K562 (cell line): ENCODE measurements around the gene ADD3. TPM values are rescaled to one million over a fixed set of nuclear protein-coding genes. Genes with fewer than 3 reads are reported as not detected.

Source experiments
- ATAC-seq: fragments of 200-7000 bp; cut with Tn5 transposase; 3 replicates; pipeline ENCODE4 v1.9.1; 2020; ENCODE audit warnings: moderate library complexity
- BruUV-seq: library from RNA; stranded (reverse); fragments of 400-500 nt; replicated peaks from 2 replicates; lab custom pipeline; 2021; lab: Mats Ljungman, UMichigan
- CTCF ChIA-PET: fragments of 300-600 bp; formaldehyde crosslinking; extraction: SDS; loops from one replicate; lab custom pipeline; 2021; ENCODE audit warnings: low intra/inter-chr PET ratio; lab: Yijun Ruan, JAX
- POLR2A ChIA-PET: fragments of 300-600, 350-650 bp; sonication (Branson Sonifier 250); formaldehyde crosslinking; extraction: SDS; loops from one replicate; lab custom pipeline; 2021; ENCODE audit warnings: antibody characterized with exemption, inconsistent platforms; lab: Yijun Ruan, JAX
- DNase-seq, 4 experiments: peaks; one replicate each; pipeline versions ENCODE4 v3.0.0 to v3.0.0-alpha.2; 2011 to 2018; ENCODE audit warnings: low spot score in 3 of 4, mixed read lengths in 3 of 4; ENCODE audit errors: extremely low read depth in 1 of 4
- FAIRE-seq: peaks from 2 replicates; lab custom pipeline; 2011; peaks lifted over from hg19 to GRCh38; lab: Jason Lieb, UNC
- H2AFZ ChIP-seq: 2 replicates; pipeline ENCODE4 v1.6.0; 2011; ENCODE audit warnings: low read depth, low read length, control low read depth, inconsistent platforms
- H3K27ac ChIP-seq: fragments of 200-600 bp; 3 replicates; pipeline ENCODE4 v1.8.0; 2011; ENCODE audit warnings: low read depth, mild to moderate bottlenecking, control low read depth, inconsistent platforms, low read length, moderate library complexity, mixed read lengths; ENCODE audit errors: extremely low read depth
- H3K27me3 ChIP-seq, 2 experiments: fragments of 300-600 bp in 1 of 2; 2 replicates in 1 of 2; 3 replicates in 1 of 2; pipeline versions ENCODE4 v1.6.0 to v1.8.0; 2011; ENCODE audit warnings: inconsistent platforms in 2 of 2, low read length in 2 of 2, mild to moderate bottlenecking in 1 of 2, mixed read lengths in 1 of 2, moderate library complexity in 1 of 2; ENCODE audit not compliant: control insufficient read depth in 2 of 2, insufficient read depth in 2 of 2
- H3K36me3 ChIP-seq: fragments of 300-600 bp; 3 replicates; pipeline ENCODE4 v1.8.0; 2011; ENCODE audit warnings: mild to moderate bottlenecking, low read length, inconsistent platforms; ENCODE audit not compliant: control insufficient read depth, insufficient read depth
- H3K4me1 ChIP-seq, 2 experiments: fragments of 200-600 bp in 1 of 2; replicated peaks in 1 of 2; 2 replicates in 1 of 2; 3 replicates in 1 of 2; pipeline versions ENCODE4 v1.5.1 to v1.8.0; 2011; ENCODE audit warnings: inconsistent platforms in 2 of 2, low read length in 2 of 2, mild to moderate bottlenecking in 1 of 2, mixed read lengths in 1 of 2, moderate library complexity in 1 of 2; ENCODE audit not compliant: control insufficient read depth in 2 of 2, insufficient read depth in 2 of 2
- H3K4me2 ChIP-seq: 2 replicates; pipeline ENCODE4 v1.6.1; 2011; ENCODE audit warnings: low read length, control low read depth, inconsistent platforms, mixed read lengths; ENCODE audit not compliant: insufficient read depth
- H3K4me3 ChIP-seq: fragments of 200-600 bp; sonication (generic), shearing (Covaris generic); 2 replicates; pipeline ENCODE4 v1.5.1; 2016; ENCODE audit warnings: control low read depth, inconsistent platforms
- H3K79me2 ChIP-seq: fragments of 200-600 bp; 3 replicates; pipeline ENCODE4 v1.8.0; 2011; ENCODE audit warnings: low read length, inconsistent platforms; ENCODE audit not compliant: control insufficient read depth, insufficient read depth
- H3K9ac ChIP-seq, 2 experiments: 2 replicates each; pipeline versions ENCODE4 v1.6.0 to v1.6.1; 2011; ENCODE audit warnings: low read depth in 2 of 2, low read length in 2 of 2, control low read depth in 1 of 2, inconsistent platforms in 1 of 2, mild to moderate bottlenecking in 1 of 2, mixed read lengths in 1 of 2; ENCODE audit not compliant: insufficient read depth in 1 of 2
- H3K9me1 ChIP-seq: one replicate; pipeline ENCODE4 v1.6.0; 2011; ENCODE audit warnings: inconsistent platforms, mild to moderate bottlenecking, low read length, moderate library complexity; ENCODE audit not compliant: control insufficient read depth, insufficient read depth
- H3K9me3 ChIP-seq: replicated peaks from 2 replicates; pipeline ENCODE4 v1.5.1; 2011; ENCODE audit warnings: low read depth, low read length, inconsistent platforms; ENCODE audit not compliant: control insufficient read depth, insufficient read depth
- H4K20me1 ChIP-seq: replicated peaks from 2 replicates; pipeline ENCODE4 v1.6.1; 2011; ENCODE audit warnings: low read length, inconsistent platforms, mixed read lengths; ENCODE audit not compliant: control insufficient read depth, insufficient read depth
- HMGN3 ChIP-seq: IDR thresholded peaks from 2 replicates; pipeline ENCODE4 v1.6.1; 2011; ENCODE audit warnings: borderline replicate concordance, low read depth, mild to moderate bottlenecking, mixed read lengths, low read length; ENCODE audit not compliant: insufficient read length; ENCODE audit errors: extremely low read depth
- NR2C2 ChIP-seq, 2 experiments: fragments of 200-800 bp in 1 of 2; sonication (Bioruptor generic) in 1 of 2; sonication (generic) in 1 of 2; formaldehyde crosslinking in 1 of 2; IDR thresholded peaks; 2 replicates each; pipeline versions ENCODE4 v1.6.1 to v1.8.0; 2016 to 2022; ENCODE audit warnings: mild to moderate bottlenecking in 1 of 2, missing compliant biosample characterization in 1 of 2, missing genetic modification characterization in 1 of 2, missing genetic modification reagents in 1 of 2
- RBFOX2 ChIP-seq: fragments of 200-400 bp; formaldehyde crosslinking; IDR thresholded peaks from 2 replicates; pipeline ENCODE4 v1.6.1; 2017; ENCODE audit warnings: low read depth, mild to moderate bottlenecking, low read length, moderate library complexity
- TEAD1 ChIP-seq, 2 experiments: fragments of 450-650 bp in 1 of 2; sonication (generic) in 1 of 2; formaldehyde crosslinking; IDR thresholded peaks; 2 replicates each; pipeline versions ENCODE4 v1.4.0 to v1.8.0; 2020 to 2022; ENCODE audit warnings: mild to moderate bottlenecking in 2 of 2, missing genetic modification reagents in 1 of 2
- ZNF184 ChIP-seq: sonication (generic); formaldehyde crosslinking; IDR thresholded peaks from 2 replicates; pipeline ENCODE4 v1.5.0; 2020; ENCODE audit warnings: missing genetic modification reagents
- ZNF212 ChIP-seq: fragments of 450-650 bp; formaldehyde crosslinking; IDR thresholded peaks from 2 replicates; pipeline ENCODE4 v1.4.0; 2020; ENCODE audit warnings: mild to moderate bottlenecking
- WGBS: fragments of 100-300 bp; shearing (Covaris generic); methylation state at CpG from one replicate; pipeline ENCODE4 v1.1.6; 2016; ENCODE audit warnings: low coverage, mixed read lengths; ENCODE audit not compliant: insufficient coverage; ENCODE audit errors: missing lambda C conversion rate; 5-methylcytosine and 5-hydroxymethylcytosine counted together
- in situ Hi-C: fragments of 300-500 bp; cut with MboI; formaldehyde crosslinking; loops from 4 replicates; pipeline ENCODE4 v1.15.0; 2018; ENCODE audit warnings: inconsistent platforms, mixed read lengths
- intact Hi-C: fragments of 100-400 bp; cut with micrococcal nuclease; formaldehyde crosslinking; loops from 2 replicates; pipeline ENCODE4 v1.14.2; 2022
- polyA plus RNA-seq, 8 experiments: library from polyadenylated mRNA; depleted of rRNA in 4 of 8; stranded (reverse) in 5 of 8; unstranded in 3 of 8; fragments of >200 nt; fragmentation: Nextera tagmentation in 2 of 8; fragmentation: Illumina TruSeq in 1 of 8; extraction: Ambion mirVana in 2 of 8; extraction: Trizol in 1 of 8; gene quantifications; 2 replicates each; pipeline versions ENCODE4 v1.2.1 to v1.2.3, GENCODE V29; 2011 to 2014; ENCODE audit warnings: inconsistent platforms in 1 of 8, missing spikeins in 1 of 8
- total RNA-seq, 7 experiments: library from RNA; depleted of rRNA in 6 of 7; stranded (reverse); fragments of >200 nt in 6 of 7; fragmentation: Illumina TruSeq in 2 of 7; extraction: Trizol in 2 of 7; gene quantifications; 2 replicates each; pipeline versions ENCODE4 v1.2.1 to v1.2.3, GENCODE V29; 2011 to 2021; ENCODE audit warnings: low replicate concordance in 1 of 7
- TF ChIP-seq, protein P1 (sequence below): IDR thresholded peaks from 2 replicates; pipeline ENCODE4 v1.6.1; 2011; ENCODE audit warnings: borderline replicate concordance, low read depth, mild to moderate bottlenecking, moderate library complexity, low read length; ENCODE audit not compliant: insufficient read depth, poor library complexity, severe bottlenecking
- TF ChIP-seq, protein P2 (sequence below), 2 experiments: fragments of 450-650 bp in 1 of 2; sonication (generic) in 1 of 2; formaldehyde crosslinking in 1 of 2; IDR thresholded peaks; 2 replicates each; pipeline versions ENCODE4 v1.7.1 to v1.9.0; 2016 to 2022; ENCODE audit warnings: inconsistent platforms in 1 of 2, mild to moderate bottlenecking in 1 of 2, missing genetic modification reagents in 1 of 2
- TF ChIP-seq, protein P3 (sequence below): fragments of 250-450 bp; sonication (Bioruptor Pico); IDR thresholded peaks from 2 replicates; pipeline ENCODE4 v1.6.1; 2021; ENCODE audit warnings: mild to moderate bottlenecking

ADD3 gene
- total and polyA plus RNA-seq, 9 of the 15 experiments (the other 6 are each of a cell fraction or from before 2014, with no cell fraction given): 13.2 to 125 (median 31.7) TPM

DNA sequence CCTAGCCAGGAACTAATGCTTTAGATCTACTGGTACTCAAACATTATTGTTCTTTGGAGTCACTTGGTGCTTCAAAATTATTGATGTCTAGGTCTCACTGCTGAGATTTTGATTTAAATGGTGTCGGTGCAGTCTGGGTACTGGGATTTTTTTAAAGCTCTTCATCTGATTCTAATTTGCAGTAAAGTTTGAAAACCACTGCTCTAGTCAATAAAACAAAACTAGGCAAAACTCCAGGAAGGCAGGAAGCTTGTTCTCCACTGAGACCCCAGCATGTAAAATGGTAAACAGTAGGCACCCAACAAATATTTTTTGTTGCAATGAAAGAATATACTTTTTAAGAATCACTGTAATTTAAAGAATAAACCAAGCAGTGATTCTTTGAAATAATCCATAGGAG, 49.7 kb downstream of the ADD3 start:
- Histone ChIP-seq H3K4me3 (no peak overlapping the region), H3K9me1 (no peaks in the 10 kb centered on the region), H3K9me3 (no peaks in the 10 kb centered on the region), H2AFZ (no peak overlapping the region), H3K79me2 (peaks cover 14% of the 10 kb centered on the region; the same call in 2 of the 3 replicates), H3K9ac (no peak overlapping the region), H3K4me1 (no peaks in the 10 kb centered on the region; a peak in 3 of 5 replicates), H3K36me3 (no peaks in the 10 kb centered on the region), H3K27me3 (no peaks in the 10 kb centered on the region), H3K4me2 (no peak overlapping the region), H3K27ac (no peak overlapping the region), H4K20me1 (0 out of 2 replicates have a peak, but pooled peaks cover 3% of the 10 kb centered on the region)
- in situ Hi-C loops: no loop called here
- DNase-seq (no peak), FAIRE-seq (no peak), ATAC-seq (no peak)
- no TSS peak for BruUV-seq
- 67% methylated on average over 1 of the region's 1 CpG for WGBS
- CTCF ChIA-PET: no interaction called here
- intact Hi-C loops: no loop called here
- POLR2A ChIA-PET: interaction anchor here (1.0 to 1.3 kb wide), 2 partner anchors 10 to 11 kb away, joined by 3 to 6 read pairs; no protein-coding TSS in a partner anchor
- TF ChIP-seq, protein P1, sequence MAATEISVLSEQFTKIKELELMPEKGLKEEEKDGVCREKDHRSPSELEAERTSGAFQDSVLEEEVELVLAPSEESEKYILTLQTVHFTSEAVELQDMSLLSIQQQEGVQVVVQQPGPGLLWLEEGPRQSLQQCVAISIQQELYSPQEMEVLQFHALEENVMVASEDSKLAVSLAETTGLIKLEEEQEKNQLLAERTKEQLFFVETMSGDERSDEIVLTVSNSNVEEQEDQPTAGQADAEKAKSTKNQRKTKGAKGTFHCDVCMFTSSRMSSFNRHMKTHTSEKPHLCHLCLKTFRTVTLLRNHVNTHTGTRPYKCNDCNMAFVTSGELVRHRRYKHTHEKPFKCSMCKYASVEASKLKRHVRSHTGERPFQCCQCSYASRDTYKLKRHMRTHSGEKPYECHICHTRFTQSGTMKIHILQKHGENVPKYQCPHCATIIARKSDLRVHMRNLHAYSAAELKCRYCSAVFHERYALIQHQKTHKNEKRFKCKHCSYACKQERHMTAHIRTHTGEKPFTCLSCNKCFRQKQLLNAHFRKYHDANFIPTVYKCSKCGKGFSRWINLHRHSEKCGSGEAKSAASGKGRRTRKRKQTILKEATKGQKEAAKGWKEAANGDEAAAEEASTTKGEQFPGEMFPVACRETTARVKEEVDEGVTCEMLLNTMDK: no peak
- TF ChIP-seq RBFOX2: no peak
- TF ChIP-seq, protein P2, sequence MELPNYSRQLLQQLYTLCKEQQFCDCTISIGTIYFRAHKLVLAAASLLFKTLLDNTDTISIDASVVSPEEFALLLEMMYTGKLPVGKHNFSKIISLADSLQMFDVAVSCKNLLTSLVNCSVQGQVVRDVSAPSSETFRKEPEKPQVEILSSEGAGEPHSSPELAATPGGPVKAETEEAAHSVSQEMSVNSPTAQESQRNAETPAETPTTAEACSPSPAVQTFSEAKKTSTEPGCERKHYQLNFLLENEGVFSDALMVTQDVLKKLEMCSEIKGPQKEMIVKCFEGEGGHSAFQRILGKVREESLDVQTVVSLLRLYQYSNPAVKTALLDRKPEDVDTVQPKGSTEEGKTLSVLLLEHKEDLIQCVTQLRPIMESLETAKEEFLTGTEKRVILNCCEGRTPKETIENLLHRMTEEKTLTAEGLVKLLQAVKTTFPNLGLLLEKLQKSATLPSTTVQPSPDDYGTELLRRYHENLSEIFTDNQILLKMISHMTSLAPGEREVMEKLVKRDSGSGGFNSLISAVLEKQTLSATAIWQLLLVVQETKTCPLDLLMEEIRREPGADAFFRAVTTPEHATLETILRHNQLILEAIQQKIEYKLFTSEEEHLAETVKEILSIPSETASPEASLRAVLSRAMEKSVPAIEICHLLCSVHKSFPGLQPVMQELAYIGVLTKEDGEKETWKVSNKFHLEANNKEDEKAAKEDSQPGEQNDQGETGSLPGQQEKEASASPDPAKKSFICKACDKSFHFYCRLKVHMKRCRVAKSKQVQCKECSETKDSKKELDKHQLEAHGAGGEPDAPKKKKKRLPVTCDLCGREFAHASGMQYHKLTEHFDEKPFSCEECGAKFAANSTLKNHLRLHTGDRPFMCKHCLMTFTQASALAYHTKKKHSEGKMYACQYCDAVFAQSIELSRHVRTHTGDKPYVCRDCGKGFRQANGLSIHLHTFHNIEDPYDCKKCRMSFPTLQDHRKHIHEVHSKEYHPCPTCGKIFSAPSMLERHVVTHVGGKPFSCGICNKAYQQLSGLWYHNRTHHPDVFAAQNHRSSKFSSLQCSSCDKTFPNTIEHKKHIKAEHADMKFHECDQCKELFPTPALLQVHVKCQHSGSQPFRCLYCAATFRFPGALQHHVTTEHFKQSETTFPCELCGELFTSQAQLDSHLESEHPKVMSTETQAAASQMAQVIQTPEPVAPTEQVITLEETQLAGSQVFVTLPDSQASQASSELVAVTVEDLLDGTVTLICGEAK (IDR thresholded peaks at IDR 0.05): no peak
- TF ChIP-seq, protein P2 (CRISPR knock-in tag; IDR thresholded peaks at IDR 0.05): no peak
- no peak for TF ChIP-seq ZNF212
- no peak for TF ChIP-seq NR2C2 (CRISPR knock-in tag; IDR thresholded peaks at IDR 0.05)
- no peak for TF ChIP-seq NR2C2 (tag; IDR thresholded peaks at IDR 0.05)
- no peak for TF ChIP-seq ZNF184 (CRISPR knock-in tag)
- no peak for TF ChIP-seq TEAD1 (CRISPR knock-in tag; IDR thresholded peaks at IDR 0.05)
- no peak for TF ChIP-seq HMGN3
- TF ChIP-seq, protein P3, sequence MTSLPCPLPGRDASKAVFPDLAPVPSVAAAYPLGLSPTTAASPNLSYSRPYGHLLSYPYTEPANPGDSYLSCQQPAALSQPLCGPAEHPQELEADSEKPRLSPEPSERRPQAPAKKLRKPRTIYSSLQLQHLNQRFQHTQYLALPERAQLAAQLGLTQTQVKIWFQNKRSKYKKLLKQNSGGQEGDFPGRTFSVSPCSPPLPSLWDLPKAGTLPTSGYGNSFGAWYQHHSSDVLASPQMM (CRISPR knock-in tag): no peak
